ENCODE data around the gene FGF19.

- no peak for TF ChIP-seq CTCF (IDR thresholded peaks at IDR 0.05)
- no peak for TF ChIP-seq POLR2AphosphoS5 (IDR thresholded peaks at IDR 0.05)
- TF ChIP-seq POLR2A (IDR thresholded peaks at IDR 0.05): no peak
Measured at GRCh38 chr11:69666261-69666660, 37.6 kb downstream of the FGF19 start.

All from breast epithelium (tissue), 3 donors.